Measurements from ENCODE around the gene LCORL.

The LCORL gene

GRCh38 chr4:17823871-17824669 is 197.5 kb downstream of the LCORL start:
- no peak for DNase-seq

- DNase-seq, result peak; percentile 37 to 39
Observed at GRCh38 chr4:17817027-17817426, 204.5 kb downstream of the LCORL start.

GRCh38 chr4:17816142-17816541 is 205.4 kb downstream of the LCORL start:
- DNase-seq, result no peak

- DNase-seq, result no peak
Observed at GRCh38 chr4:17814140-17814539, 207.4 kb downstream of the LCORL start.

- DNase-seq, result no peak
Observed at GRCh38 chr4:17812801-17813200, 208.8 kb downstream of the LCORL start.

- no peak for DNase-seq
Observed at GRCh38 chr4:17812125-17812524, 209.4 kb downstream of the LCORL start.

- DNase-seq, result no peak
Observed at GRCh38 chr4:17811078-17811603, 210.4 kb downstream of the LCORL start.

GRCh38 chr4:17810260-17811077 is 211.1 kb downstream of the LCORL start, which contains the start of the genes DCAF16 and NCAPG:
Gene DCAF16 (minus strand): TSS chr4:17810757. CDS start chr4:17804141, 6,616 bp downstream.
Gene NCAPG (plus strand): TSS chr4:17810979. CDS start chr4:17811078, 99 bp downstream.
- DNase-seq, result peak; percentile 98 to 99

GRCh38 chr4:17809667-17810066 is 211.9 kb downstream of the LCORL start:
- peak in 1 of 2 experiments; percentile 10 for DNase-seq

GRCh38 chr4:17807446-17807845 is 214.1 kb downstream of the LCORL start:
- no peak for DNase-seq

GRCh38 chr4:17805580-17806155 is 215.9 kb downstream of the LCORL start:
- DNase-seq, result no peak

- DNase-seq, result no peak
Observed at GRCh38 chr4:17797808-17798207, 223.7 kb downstream of the LCORL start.

- DNase-seq, result no peak
Observed at GRCh38 chr4:17794730-17795129, 226.8 kb downstream of the LCORL start.
